GM12873 (cell line): ENCODE results near the gene HEMK1.

Experiments used
- TF ChIP-seq, protein P1 (sequence below): IDR thresholded peaks from 2 replicates; pipeline ENCODE4 v1.5.1; 2012; ENCODE audit warnings: low read depth, mild to moderate bottlenecking, moderate library complexity, low read length, control low read depth; ENCODE audit not compliant: insufficient read depth; ENCODE audit errors: missing control alignments

HEMK1 gene

DNA sequence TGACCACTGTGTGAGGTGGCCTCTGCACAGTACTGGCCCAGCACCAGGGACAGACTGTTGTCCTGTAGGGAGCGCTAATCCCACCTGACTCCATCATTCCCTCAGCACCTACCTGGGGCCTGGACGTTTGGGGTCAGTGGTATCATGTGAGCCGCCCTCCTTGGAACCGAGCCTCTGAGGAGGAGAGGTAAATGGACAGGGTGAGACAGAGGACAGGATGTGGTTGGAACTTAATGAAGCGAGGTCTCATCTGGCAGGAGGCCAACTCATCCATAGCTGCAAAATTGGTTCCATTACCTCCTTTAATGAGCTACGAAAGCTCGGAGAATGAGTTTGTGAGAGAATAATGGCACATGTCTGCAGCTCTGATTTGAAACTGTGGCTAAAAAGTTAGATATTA, 61.6 kb downstream of the HEMK1 start:
- TF ChIP-seq, protein P1, sequence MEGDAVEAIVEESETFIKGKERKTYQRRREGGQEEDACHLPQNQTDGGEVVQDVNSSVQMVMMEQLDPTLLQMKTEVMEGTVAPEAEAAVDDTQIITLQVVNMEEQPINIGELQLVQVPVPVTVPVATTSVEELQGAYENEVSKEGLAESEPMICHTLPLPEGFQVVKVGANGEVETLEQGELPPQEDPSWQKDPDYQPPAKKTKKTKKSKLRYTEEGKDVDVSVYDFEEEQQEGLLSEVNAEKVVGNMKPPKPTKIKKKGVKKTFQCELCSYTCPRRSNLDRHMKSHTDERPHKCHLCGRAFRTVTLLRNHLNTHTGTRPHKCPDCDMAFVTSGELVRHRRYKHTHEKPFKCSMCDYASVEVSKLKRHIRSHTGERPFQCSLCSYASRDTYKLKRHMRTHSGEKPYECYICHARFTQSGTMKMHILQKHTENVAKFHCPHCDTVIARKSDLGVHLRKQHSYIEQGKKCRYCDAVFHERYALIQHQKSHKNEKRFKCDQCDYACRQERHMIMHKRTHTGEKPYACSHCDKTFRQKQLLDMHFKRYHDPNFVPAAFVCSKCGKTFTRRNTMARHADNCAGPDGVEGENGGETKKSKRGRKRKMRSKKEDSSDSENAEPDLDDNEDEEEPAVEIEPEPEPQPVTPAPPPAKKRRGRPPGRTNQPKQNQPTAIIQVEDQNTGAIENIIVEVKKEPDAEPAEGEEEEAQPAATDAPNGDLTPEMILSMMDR = no peak

GRCh38 chr3:50632450-50632849, 63.1 kb downstream of the HEMK1 start:
- TF ChIP-seq, protein P1 = no peak

GRCh38 chr3:50633230-50633790, 64.0 kb downstream of the HEMK1 start:
- TF ChIP-seq, protein P1 = no peak

DNA sequence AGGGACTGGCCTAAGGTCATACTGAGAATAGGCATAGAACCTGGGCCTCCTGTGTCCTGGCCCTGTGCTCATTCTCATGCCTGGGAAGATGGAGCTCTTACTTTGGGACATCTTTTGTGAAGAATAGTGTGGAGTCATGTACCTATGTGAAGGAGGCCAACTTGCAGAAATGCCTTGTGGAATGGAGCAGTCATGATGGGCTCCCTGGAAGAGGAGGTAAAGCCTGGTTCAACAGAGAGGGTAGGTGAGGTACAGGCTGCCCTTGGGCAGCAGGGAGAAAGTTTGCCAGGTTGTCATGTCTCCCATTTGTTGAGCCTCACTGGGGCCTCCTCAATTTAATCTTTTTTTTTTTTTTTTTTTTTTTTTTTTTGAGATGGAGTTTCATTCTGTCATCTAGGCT, 65.7 kb downstream of the HEMK1 start:
- TF ChIP-seq, protein P1 = no peak

DNA sequence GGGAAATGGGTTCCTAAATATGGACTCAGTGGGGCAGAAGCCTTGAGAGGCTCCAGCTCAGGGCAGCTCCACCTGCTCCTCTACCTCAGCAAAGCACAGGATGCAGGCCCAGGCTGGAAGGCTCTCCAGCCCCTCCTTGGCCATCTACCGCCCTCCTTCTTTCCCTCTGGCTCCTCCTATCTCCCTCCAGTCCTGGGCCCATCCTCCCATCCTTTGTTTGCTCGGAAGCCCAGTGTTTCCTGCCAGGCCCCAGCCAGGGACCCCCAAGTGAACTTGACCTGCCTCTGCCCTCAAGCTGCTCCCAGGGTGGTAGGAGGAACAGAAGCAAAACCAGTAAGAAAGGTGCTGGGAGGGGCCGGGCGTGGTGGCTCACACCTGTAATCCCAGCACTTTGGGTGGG, 67.7 kb downstream of the HEMK1 start:
- TF ChIP-seq, protein P1 = no peak

- TF ChIP-seq, protein P1 = no peak
Measured at GRCh38 chr3:50637945-50638344, 68.6 kb downstream of the HEMK1 start.

DNA sequence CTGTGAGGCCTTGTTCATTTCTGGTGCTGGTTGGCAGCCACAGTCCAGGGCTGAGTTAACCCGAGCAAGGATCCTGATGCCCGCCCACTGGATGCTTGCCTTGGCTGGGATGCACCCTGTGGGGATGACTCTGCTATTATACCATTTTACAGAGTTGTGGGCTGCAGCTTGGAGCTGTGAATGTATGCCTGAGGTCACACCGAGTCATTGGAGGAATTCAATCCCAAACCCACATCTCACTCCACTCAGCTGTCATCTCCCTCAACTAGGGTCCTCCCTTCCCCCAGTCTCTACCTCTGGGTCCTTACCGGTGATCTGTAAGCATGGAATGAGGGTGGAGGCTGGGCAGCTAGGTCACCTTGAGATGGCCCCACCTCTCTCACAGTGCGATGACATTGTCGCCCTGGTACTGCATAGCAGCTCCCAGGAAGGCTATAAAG, 69.8 kb downstream of the HEMK1 start:
- TF ChIP-seq, protein P1 = no peak
